PFSK-1 (cell line): ENCODE data around the gene WDR47.

ENCODE experiments used
- FOXP2 ChIP-seq: optimal IDR thresholded peaks from 2 replicates; pipeline ENCODE3; 2011; ENCODE audit warnings: borderline replicate concordance, control low read depth, inconsistent platforms; ENCODE audit not compliant: insufficient read depth; ENCODE audit errors: extremely low read length, extremely low read depth
- POLR2AphosphoS5 ChIP-seq: IDR thresholded peaks from 2 replicates; pipeline ENCODE4 v1.6.1; 2012; ENCODE audit warnings: low read depth, mild to moderate bottlenecking, control low read depth, low read length, moderate library complexity
- SIN3A ChIP-seq: IDR thresholded peaks from 2 replicates; pipeline ENCODE4 v1.6.1; 2012; ENCODE audit warnings: mild to moderate bottlenecking, low read length, moderate library complexity, borderline replicate concordance; ENCODE audit not compliant: insufficient read depth
- TAF1 ChIP-seq: IDR thresholded peaks from 2 replicates; pipeline ENCODE4 v1.6.1; 2012; ENCODE audit warnings: low read length, control low read depth, borderline replicate concordance; ENCODE audit not compliant: insufficient read depth
- TF ChIP-seq, protein P1 (sequence below), 2 experiments: IDR thresholded peaks; 2 replicates each; pipeline versions ENCODE4 v1.6.1 to v1.8.0; 2011 to 2012; ENCODE audit warnings: low read depth in 2 of 2, low read length in 2 of 2, control low read depth in 1 of 2, inconsistent platforms in 1 of 2, mild to moderate bottlenecking in 1 of 2, moderate library complexity in 1 of 2; ENCODE audit not compliant: insufficient read depth in 1 of 2

WDR47 gene

DNA sequence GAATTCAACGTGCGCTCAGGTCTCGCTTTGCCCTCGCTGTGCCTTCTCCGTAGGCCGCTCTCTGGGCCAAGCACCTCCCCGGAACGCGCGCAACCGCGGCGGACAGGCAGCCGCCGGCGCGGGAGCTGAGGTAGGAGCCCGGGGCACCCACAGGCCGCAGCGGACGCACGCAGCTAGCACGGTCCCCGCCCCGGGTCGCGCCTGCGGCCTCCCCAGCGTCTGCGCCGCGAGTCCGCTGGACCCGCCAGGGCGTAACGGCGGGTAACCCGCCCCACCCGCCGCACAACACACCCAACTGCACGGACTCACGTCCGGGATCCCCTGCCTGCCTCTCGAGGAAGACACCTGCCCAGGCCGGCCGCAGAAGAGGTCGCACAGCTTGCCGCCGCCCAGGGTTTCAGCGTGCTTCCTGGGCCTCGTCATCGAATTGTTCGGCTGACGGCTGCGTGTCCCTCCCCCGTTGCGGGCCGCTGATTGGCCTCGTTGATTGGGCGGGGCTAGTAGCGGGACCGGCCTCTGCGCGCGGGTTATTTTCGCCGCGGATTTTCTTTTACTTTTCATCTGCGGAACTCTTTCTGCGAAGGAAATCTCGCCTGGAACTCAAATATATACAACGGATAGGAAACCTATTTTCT lies 78.7 kb downstream of the WDR47 start, which contains the start of gene CLCC1:
CLCC1 (minus strand) TSS at position 433 of the 635 bp plus-strand sequence. CDS start 13,047 bp downstream, outside the sequence.
- TF ChIP-seq, protein P1, sequence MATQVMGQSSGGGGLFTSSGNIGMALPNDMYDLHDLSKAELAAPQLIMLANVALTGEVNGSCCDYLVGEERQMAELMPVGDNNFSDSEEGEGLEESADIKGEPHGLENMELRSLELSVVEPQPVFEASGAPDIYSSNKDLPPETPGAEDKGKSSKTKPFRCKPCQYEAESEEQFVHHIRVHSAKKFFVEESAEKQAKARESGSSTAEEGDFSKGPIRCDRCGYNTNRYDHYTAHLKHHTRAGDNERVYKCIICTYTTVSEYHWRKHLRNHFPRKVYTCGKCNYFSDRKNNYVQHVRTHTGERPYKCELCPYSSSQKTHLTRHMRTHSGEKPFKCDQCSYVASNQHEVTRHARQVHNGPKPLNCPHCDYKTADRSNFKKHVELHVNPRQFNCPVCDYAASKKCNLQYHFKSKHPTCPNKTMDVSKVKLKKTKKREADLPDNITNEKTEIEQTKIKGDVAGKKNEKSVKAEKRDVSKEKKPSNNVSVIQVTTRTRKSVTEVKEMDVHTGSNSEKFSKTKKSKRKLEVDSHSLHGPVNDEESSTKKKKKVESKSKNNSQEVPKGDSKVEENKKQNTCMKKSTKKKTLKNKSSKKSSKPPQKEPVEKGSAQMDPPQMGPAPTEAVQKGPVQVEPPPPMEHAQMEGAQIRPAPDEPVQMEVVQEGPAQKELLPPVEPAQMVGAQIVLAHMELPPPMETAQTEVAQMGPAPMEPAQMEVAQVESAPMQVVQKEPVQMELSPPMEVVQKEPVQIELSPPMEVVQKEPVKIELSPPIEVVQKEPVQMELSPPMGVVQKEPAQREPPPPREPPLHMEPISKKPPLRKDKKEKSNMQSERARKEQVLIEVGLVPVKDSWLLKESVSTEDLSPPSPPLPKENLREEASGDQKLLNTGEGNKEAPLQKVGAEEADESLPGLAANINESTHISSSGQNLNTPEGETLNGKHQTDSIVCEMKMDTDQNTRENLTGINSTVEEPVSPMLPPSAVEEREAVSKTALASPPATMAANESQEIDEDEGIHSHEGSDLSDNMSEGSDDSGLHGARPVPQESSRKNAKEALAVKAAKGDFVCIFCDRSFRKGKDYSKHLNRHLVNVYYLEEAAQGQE (IDR thresholded peaks at IDR 0.05; ENCODE audit: insufficient read depth in 1 of 2, low read depth in 2 of 2, low read length in 2 of 2): peak in 1 of 2 experiments; percentile 44; a peak in 1 of 4 replicates
- TF ChIP-seq POLR2AphosphoS5 (peak; percentile 90), TAF1 (peak; percentile 56; the same call in 1 of the 2 replicates), SIN3A (no peak), FOXP2 (no peak)

DNA sequence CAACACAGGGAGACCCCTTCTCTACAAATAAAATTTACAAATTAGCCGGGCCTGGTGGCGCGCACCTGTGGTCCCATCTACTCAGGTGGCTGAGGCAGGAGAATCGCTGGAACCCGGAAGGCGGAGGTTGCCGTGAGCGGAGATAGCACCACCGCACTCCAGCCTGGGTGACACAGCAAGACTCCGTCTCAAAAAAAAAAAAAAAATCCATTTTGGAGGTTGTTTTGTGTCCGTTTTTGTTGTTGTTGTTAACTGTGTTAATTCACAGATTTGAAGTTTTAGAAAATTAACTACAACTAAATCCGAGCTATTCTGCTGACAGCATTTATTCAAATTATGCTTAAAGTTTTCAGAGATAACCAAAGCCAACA lies 79.2 kb downstream of the WDR47 start:
- TF ChIP-seq POLR2AphosphoS5: no peak
- TF ChIP-seq FOXP2: no peak
- TF ChIP-seq SIN3A: no peak
- TF ChIP-seq TAF1: no peak
- TF ChIP-seq, protein P1 (IDR thresholded peaks at IDR 0.05; ENCODE audit: insufficient read depth in 1 of 2, low read depth in 2 of 2, low read length in 2 of 2): no peak

DNA sequence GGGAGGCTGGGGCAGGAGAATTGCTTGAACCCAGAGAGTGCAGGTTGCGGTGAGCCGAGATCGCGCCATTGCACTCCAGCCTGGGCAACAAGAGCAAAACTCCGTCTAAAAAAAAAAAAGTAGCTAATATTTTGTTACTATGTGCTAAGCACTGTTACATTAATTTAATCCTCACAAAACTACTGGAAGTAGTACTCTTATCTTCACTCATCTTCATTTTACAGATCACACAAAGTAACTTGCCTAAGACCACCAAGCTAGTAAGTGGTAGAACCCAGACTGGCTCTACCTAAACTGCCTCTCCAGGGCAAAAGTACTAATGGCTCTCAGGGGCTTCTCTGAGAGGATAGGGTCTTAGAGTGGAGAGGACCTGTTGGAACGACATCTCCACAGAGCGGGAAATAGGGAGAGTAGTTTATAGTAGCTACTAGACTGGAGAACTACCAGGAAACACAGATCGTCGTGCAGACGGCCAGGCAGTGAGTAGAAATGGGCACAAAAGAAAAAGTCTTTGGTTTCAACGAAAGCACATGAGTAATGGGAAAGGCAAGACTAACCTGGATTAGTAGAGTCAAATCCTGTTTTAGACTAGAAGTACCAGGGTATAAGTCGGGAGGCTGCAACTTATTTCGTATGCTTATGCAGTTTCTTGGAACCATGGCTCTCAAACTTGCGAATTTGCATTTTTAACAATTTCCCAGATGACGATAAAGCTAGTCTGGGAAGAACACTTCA lies 80.0 kb downstream of the WDR47 start:
- TF ChIP-seq, protein P1 (IDR thresholded peaks at IDR 0.05; ENCODE audit: insufficient read depth in 1 of 2, low read depth in 2 of 2, low read length in 2 of 2): no peak
- no peak for TF ChIP-seq SIN3A
- TF ChIP-seq FOXP2: no peak
- TF ChIP-seq POLR2AphosphoS5: no peak
- no peak for TF ChIP-seq TAF1

DNA sequence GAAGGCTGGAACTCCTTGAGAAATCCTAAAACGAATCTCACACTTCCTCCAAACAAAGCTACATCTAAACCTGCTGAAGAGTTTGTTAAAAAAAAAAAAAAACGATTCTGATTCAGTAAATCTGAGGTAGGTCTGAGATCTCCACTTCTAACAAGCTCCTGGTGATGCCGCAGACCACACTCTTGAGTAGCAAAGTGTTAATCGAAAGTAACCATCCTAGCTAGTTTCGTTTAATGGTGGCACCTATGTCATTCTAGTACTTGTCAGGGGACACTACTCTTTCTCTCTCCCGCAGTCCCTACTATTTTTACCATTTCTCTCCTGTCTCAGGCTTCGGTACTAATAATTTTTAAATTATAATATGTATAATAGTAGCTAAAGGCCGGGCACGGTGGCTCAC lies 80.7 kb downstream of the WDR47 start:
- TF ChIP-seq, protein P1 (IDR thresholded peaks at IDR 0.05; ENCODE audit: insufficient read depth in 1 of 2, low read depth in 2 of 2, low read length in 2 of 2): no peak
- TF ChIP-seq POLR2AphosphoS5 (no peak), SIN3A (no peak), TAF1 (no peak), FOXP2 (no peak)
